NCI-H146 (cell line): ENCODE measurements around the gene BAAT.

Experiments used
- DNase-seq: peaks from one replicate; lab custom pipeline; 2025; lab: John Stamatoyannopoulos, UW

The BAAT gene

DNA sequence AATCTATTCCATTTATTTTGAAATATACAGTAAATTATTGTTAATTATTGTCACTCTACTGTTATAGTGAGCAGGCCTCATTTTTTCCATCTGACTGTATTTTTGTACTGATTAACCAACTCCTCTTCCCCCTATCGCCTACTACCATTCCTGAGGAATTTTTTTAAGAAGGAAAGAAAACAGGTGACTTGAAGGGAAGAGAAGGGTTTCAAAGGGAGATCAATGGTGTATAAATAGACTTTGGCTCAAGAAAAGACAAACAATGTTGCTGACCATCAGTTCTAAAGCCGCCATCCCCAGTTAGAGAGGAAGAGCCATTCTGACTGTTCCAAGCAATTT, 69.7 kb downstream of the BAAT start:
- no peak for DNase-seq

DNA sequence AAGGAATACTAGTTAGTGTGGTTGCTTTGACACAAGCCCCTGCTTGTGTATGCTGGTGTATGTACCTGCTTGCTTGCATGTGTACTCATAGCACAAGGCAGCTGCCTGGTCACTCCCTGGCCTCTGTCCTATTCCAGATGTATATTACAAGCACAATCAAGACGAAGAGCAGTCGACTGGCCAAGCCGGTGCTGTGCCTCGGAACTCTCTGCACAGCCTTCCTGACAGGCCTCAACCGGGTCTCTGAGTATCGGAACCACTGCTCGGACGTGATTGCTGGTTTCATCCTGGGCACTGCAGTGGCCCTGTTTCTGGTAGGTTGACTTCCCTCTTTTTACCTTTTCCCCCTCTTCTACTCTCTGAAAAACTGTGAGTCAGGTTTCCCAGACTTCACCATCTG, 72.1 kb downstream of the BAAT start:
- DNase-seq: no peak

DNA sequence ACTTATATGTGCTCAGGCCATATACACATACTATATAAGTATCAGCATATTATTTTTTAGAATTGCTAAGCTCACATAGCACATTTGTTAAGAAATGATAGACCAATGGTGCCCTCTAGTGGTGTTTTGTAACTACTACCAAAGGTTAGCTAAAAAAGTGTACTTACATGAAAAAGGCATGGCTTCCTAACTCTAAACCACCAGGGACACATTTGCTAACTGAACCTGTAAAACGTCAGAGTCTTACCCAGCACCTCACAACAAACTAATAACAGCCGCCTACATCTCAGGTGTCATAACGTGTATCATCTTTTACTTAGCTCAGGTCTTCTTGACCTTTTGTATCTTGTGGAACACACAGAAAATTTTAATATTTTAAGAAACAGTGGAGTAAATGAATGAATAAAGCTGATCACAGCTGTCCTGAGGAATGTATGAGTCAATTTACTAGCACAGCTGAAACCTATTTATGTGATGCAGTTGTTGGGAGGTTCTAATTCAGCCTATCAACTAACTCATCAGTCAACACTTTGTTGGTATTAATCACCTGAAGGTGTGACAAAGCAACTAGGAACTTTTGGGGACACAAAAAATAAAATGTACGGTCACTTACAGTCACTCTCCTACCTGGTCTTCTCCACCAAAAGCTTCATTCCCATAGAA, 72.9 kb downstream of the BAAT start:
- peak; percentile 74 for DNase-seq

DNA sequence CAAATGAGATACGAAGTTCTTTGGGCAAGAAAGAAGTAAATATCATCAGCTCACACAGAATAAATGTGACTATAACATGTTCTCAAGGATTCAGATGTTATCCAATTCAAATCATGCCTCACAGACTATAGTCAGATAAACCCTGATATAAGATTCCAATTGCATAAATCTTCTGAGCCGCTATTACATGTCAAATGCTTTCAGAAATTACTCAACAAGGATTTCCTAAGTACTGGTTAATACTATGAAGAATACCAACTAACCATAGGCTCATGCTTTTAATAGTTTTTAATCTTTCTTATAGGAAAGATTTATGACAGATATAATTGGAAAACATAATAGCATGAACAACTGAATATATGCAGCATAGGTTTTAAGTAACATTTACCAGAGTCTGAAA, 73.6 kb downstream of the BAAT start:
- DNase-seq: no peak
